GM12878 (cell line): ENCODE measurements around the gene CUEDC1. TPM values are rescaled to one million over a fixed set of nuclear protein-coding genes. Genes with fewer than 3 reads are reported as not detected.

Experiments used
- ATAC-seq: fragments of 200-7000 bp; cut with Tn5 transposase; 3 replicates; pipeline ENCODE4 v1.9.1; 2020; ENCODE audit warnings: mild to moderate bottlenecking, moderate library complexity
- BruUV-seq: library from RNA; stranded (reverse); fragments of 400-500 nt; replicated peaks from 2 replicates; lab custom pipeline; 2021; lab: Mats Ljungman, UMichigan
- CTCF ChIA-PET: fragments of 300-600 bp; sonication (Branson Sonifier 250); formaldehyde crosslinking; extraction: SDS; loops from one replicate; lab custom pipeline; 2021; ENCODE audit warnings: inconsistent platforms; lab: Yijun Ruan, JAX
- POLR2A ChIA-PET: fragments of 350-600 bp; formaldehyde crosslinking; extraction: SDS; loops from one replicate; lab custom pipeline; 2021; ENCODE audit warnings: inconsistent platforms; lab: Charles Lee
- RAD21 ChIA-PET: fragments of 300-600 bp; sonication (Branson Sonifier 250); formaldehyde crosslinking; loops from one replicate; lab custom pipeline; 2023; ENCODE audit warnings: antibody characterized with exemption; ENCODE audit not compliant: unreplicated experiment; lab: Charles Lee
- SMC1A ChIA-PET: fragments of 300-600 bp; sonication (Branson Sonifier 250); formaldehyde crosslinking; loops from one replicate; lab custom pipeline; 2023; ENCODE audit not compliant: unreplicated experiment, uncharacterized antibody; lab: Charles Lee
- DNase-seq: peaks from one replicate; pipeline ENCODE4 v3.0.0-alpha.2; 2011; ENCODE audit warnings: low read depth, low spot score
- FAIRE-seq: peaks from 3 replicates; lab custom pipeline; 2011; peaks lifted over from hg19 to GRCh38; lab: Jason Lieb, UNC
- H2AFZ ChIP-seq: 2 replicates; pipeline ENCODE4 v1.6.0; 2011; ENCODE audit warnings: low read depth, low read length, control low read depth; ENCODE audit not compliant: control insufficient read depth
- H3K27ac ChIP-seq: 2 replicates; pipeline ENCODE4 v1.5.1; 2011; ENCODE audit warnings: control low read depth; ENCODE audit not compliant: control insufficient read depth, insufficient read depth
- H3K27me3 ChIP-seq, 2 experiments: replicated peaks in 1 of 2; 2 replicates each; pipeline versions ENCODE4 v1.6.0 to v1.6.1; 2011; ENCODE audit warnings: low read length in 1 of 2; ENCODE audit not compliant: control insufficient read depth in 2 of 2, insufficient read depth in 2 of 2
- H3K36me3 ChIP-seq, 2 experiments: 2 replicates each; pipeline ENCODE4 v1.5.1; 2011; ENCODE audit warnings: low read length in 1 of 2; ENCODE audit not compliant: control insufficient read depth in 2 of 2, insufficient read depth in 2 of 2
- H3K4me1 ChIP-seq: 2 replicates; pipeline ENCODE4 v1.6.1; 2011; ENCODE audit warnings: mild to moderate bottlenecking, low read length, moderate library complexity, mixed read lengths; ENCODE audit not compliant: control insufficient read depth, insufficient read depth
- H3K4me2 ChIP-seq: 2 replicates; pipeline ENCODE4 v1.6.0; 2011; ENCODE audit warnings: control low read depth; ENCODE audit not compliant: control insufficient read depth, insufficient read depth
- H3K4me3 ChIP-seq: fragments of 200-600 bp; sonication (generic); 2 replicates; pipeline ENCODE4 v1.5.1; 2016
- H3K79me2 ChIP-seq: 2 replicates; pipeline ENCODE4 v1.6.0; 2011; ENCODE audit warnings: low read length; ENCODE audit not compliant: control insufficient read depth, insufficient read depth
- H3K9ac ChIP-seq: 2 replicates; pipeline ENCODE4 v1.8.0; 2011; ENCODE audit warnings: low read length, control low read depth, mixed read lengths; ENCODE audit not compliant: control insufficient read depth, insufficient read depth
- H3K9me3 ChIP-seq: replicated peaks from 3 replicates; pipeline ENCODE4 v1.5.1; 2011; ENCODE audit warnings: mild to moderate bottlenecking, low read length; ENCODE audit not compliant: control insufficient read depth, insufficient read depth
- H4K20me1 ChIP-seq: 2 replicates; pipeline ENCODE4 v1.6.0; 2011; ENCODE audit not compliant: control insufficient read depth, insufficient read depth
- CBFB ChIP-seq: IDR thresholded peaks from 2 replicates; pipeline ENCODE4 v1.6.1; 2016; ENCODE audit warnings: antibody characterized with exemption, low read depth
- CBX5 ChIP-seq: sonication (generic); IDR thresholded peaks from 2 replicates; pipeline ENCODE4 v1.6.1; 2016; ENCODE audit warnings: low read depth, moderate library complexity, mild to moderate bottlenecking, inconsistent platforms
- CEBPZ ChIP-seq: fragments of 150-350 bp; IDR thresholded peaks from 2 replicates; pipeline ENCODE4 v1.6.1; 2016; ENCODE audit warnings: low read depth, low read length
- CHD2 ChIP-seq: IDR thresholded peaks from 2 replicates; pipeline ENCODE4 v1.6.1; 2011; ENCODE audit warnings: low read depth, low read length, improper control_type of control experiment, borderline replicate concordance
- JUND ChIP-seq: IDR thresholded peaks from 2 replicates; pipeline ENCODE4 v1.6.1; 2012; ENCODE audit warnings: low read depth, mild to moderate bottlenecking, low read length, improper control_type of control experiment, moderate library complexity
- KDM1A ChIP-seq: fragments of 200-600 bp; sonication (generic); IDR thresholded peaks from 2 replicates; pipeline ENCODE4 v1.6.1; 2016; ENCODE audit warnings: borderline replicate concordance
- KLF5 ChIP-seq: fragments of 450-650 bp; IDR thresholded peaks from 2 replicates; pipeline ENCODE4 v1.6.1; 2014; ENCODE audit warnings: mild to moderate bottlenecking; ENCODE audit not compliant: partially characterized antibody
- NFYA ChIP-seq: IDR thresholded peaks from 2 replicates; pipeline ENCODE4 v1.6.1; 2011; ENCODE audit warnings: low read depth, mild to moderate bottlenecking, low read length, improper control_type of control experiment, borderline replicate concordance
- PAX5 ChIP-seq: IDR thresholded peaks from 2 replicates; pipeline ENCODE4 v1.6.1; 2011; ENCODE audit warnings: low read depth, low read length, borderline replicate concordance
- SIX5 ChIP-seq: IDR thresholded peaks from 2 replicates; pipeline ENCODE4 v1.6.1; 2011; ENCODE audit warnings: mild to moderate bottlenecking, low read depth, low read length, moderate library complexity; ENCODE audit not compliant: severe bottlenecking
- SMC3 ChIP-seq: IDR thresholded peaks from 2 replicates; pipeline ENCODE4 v1.6.1; 2011; ENCODE audit warnings: low read length, improper control_type of control experiment, borderline replicate concordance
- TBL1XR1 ChIP-seq: IDR thresholded peaks from 2 replicates; pipeline ENCODE4 v1.6.1; 2012; ENCODE audit warnings: low read depth, low read length, improper control_type of control experiment
- ZNF207 ChIP-seq: fragments of 450-650 bp; IDR thresholded peaks from 2 replicates; pipeline ENCODE4 v1.6.1; 2014; ENCODE audit warnings: antibody characterized with exemption, mild to moderate bottlenecking, borderline replicate concordance
- ZNF622 ChIP-seq: fragments of 450-650 bp; IDR thresholded peaks from 2 replicates; pipeline ENCODE4 v1.6.1; 2017; ENCODE audit warnings: mild to moderate bottlenecking, inconsistent platforms
- WGBS: methylation state at CpG from one replicate; pipeline ENCODE4 v1.1.6; 2016; ENCODE audit warnings: low lambda C conversion rate; ENCODE audit not compliant: insufficient replicate concordance, insufficient coverage; ENCODE audit errors: missing lambda C conversion rate; 5-methylcytosine and 5-hydroxymethylcytosine counted together
- in situ Hi-C: fragments of 300-500 bp; cut with MboI; formaldehyde crosslinking; loops from 9 replicates; pipeline ENCODE4 v1.14.3; 2018; ENCODE audit warnings: mixed read lengths
- intact Hi-C: fragments of 100-400 bp; cut with micrococcal nuclease; formaldehyde crosslinking; loops from one replicate; pipeline ENCODE4 v1.14.2; 2022; ENCODE audit not compliant: unreplicated experiment
- polyA plus RNA-seq, 11 experiments: library from polyadenylated mRNA; depleted of rRNA in 4 of 11; unstranded in 6 of 11; stranded (reverse) in 5 of 11; fragments of >200 nt; fragmentation: Nextera tagmentation in 4 of 11; fragmentation: Illumina TruSeq in 1 of 11; extraction: Ambion mirVana in 4 of 11; extraction: Trizol in 1 of 11; gene quantifications; 1 replicate in 1 of 11; 2 replicates in 10 of 11; pipeline versions ENCODE4 v1.2.1 to v1.2.3, GENCODE V29; 2011 to 2016; ENCODE audit warnings: inconsistent platforms in 2 of 11, missing spikeins in 2 of 11, low read depth in 1 of 11
- total RNA-seq, 4 experiments: library from RNA; depleted of rRNA in 3 of 4; stranded (reverse); fragments of >200 nt in 3 of 4; fragmentation: Illumina TruSeq in 1 of 4; extraction: Trizol in 1 of 4; gene quantifications; 2 replicates each; pipeline versions ENCODE4 v1.2.1 to v1.2.3, GENCODE V29; 2013 to 2021
- TF ChIP-seq, protein P1 (sequence below): IDR thresholded peaks from 2 replicates; pipeline ENCODE4 v1.6.1; 2012; ENCODE audit warnings: low read depth, low read length, improper control_type of control experiment

CUEDC1 gene
- total and polyA plus RNA-seq, 10 of the 15 experiments (the other 5 are each of a cell fraction or from before 2014, with no cell fraction given): 0.24 to 7.4 (median 1.8) TPM

DNA sequence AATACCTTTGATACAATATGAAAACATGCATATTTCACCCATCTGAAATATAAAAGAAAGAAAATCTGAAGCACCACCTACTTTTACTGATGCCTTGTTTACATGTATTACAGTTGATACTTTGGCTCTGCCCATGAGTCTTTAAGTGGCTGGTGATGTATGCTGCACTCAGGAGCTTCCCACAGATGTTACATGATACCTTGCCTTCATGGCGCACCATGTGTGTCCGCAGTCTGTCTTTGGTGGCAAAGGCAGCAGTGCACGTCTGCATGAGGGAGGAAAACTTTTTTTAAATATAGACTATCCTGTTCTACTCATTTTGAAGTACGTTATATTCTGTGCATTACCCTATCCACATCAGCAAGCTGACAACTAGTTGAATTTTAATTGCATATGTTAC is 25.3 kb upstream of the CUEDC1 start:
- Histone ChIP-seq H3K9ac (no peak overlapping the region), H3K27me3 (no peaks in the 10 kb centered on the region), H3K4me2 (no peak overlapping the region), H3K4me1 (no peaks in the 10 kb centered on the region), H3K79me2 (no peaks in the 10 kb centered on the region; the same call in none of the 2 replicates), H3K27ac (no peak overlapping the region), H3K9me3 (no peaks in the 10 kb centered on the region), H2AFZ (no peak overlapping the region), H3K4me3 (no peak overlapping the region), H3K36me3 (peaks cover 0 to 21% of the 10 kb centered on the region in 2 experiments; a peak in 2 of 4 replicates), H4K20me1 (no peaks in the 10 kb centered on the region)
- DNase-seq: no peak
- WGBS: 97% methylated on average over 4 of the region's 4 CpGs
- CTCF ChIA-PET: interaction anchor here (0.7 to 8.8 kb wide), 13 partner anchors 13 to 131 kb away, joined by 3 to 195 read pairs (median 4); partner anchors contain the start of gene SRSF1
- FAIRE-seq: no peak
- intact Hi-C loops: no loop called here
- in situ Hi-C loops: no loop called here
- RAD21 ChIA-PET: interaction anchor here (0.7 to 2.4 kb wide), 7 partner anchors 13 to 122 kb away, joined by 3 to 10 read pairs (median 4); partner anchors contain the start of gene CUEDC1
- no peak for ATAC-seq
- BruUV-seq: no TSS peak
- POLR2A ChIA-PET: interaction anchor here (0.6 to 1.8 kb wide), 5 partner anchors 11 to 33 kb away, joined by 3 to 5 read pairs (median 4); partner anchors contain the start of gene SRSF1
- SMC1A ChIA-PET: interaction anchor here (0.8 to 9.3 kb wide), 13 partner anchors 10 to 121 kb away, joined by 3 to 114 read pairs (median 7); no protein-coding TSS in a partner anchor
- TF ChIP-seq CEBPZ (no peak), TBL1XR1 (no peak), ZNF622 (no peak), SMC3 (no peak), JUND (no peak), ZNF207 (no peak), CBFB (no peak), PAX5 (no peak), NFYA (no peak), CBX5 (no peak), KLF5 (no peak), SIX5 (no peak), KDM1A (no peak), CHD2 (no peak)
- TF ChIP-seq, protein P1, sequence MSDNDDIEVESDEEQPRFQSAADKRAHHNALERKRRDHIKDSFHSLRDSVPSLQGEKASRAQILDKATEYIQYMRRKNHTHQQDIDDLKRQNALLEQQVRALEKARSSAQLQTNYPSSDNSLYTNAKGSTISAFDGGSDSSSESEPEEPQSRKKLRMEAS: no peak
